H9 (cell line): ENCODE data around the gene PGA4. TPM values are rescaled to one million over a fixed set of nuclear protein-coding genes. Genes with fewer than 3 reads are reported as not detected.

Experiments
- DNase-seq: peaks from one replicate; pipeline ENCODE4 v3.0.0-alpha.2; 2017
- H2AFZ ChIP-seq: one replicate; pipeline ENCODE4 v1.6.1; 2013; ENCODE audit warnings: mild to moderate bottlenecking, low read length, control low read depth, moderate library complexity
- H2AK5ac ChIP-seq: 2 replicates; pipeline ENCODE4 v1.6.1; 2013; ENCODE audit warnings: low read length, control low read depth, mixed read lengths; ENCODE audit not compliant: insufficient read length
- H2BK120ac ChIP-seq: one replicate; pipeline ENCODE4 v1.6.1; 2013; ENCODE audit warnings: low read depth, mild to moderate bottlenecking, low read length, control low read depth, inconsistent platforms; ENCODE audit not compliant: poor library complexity, severe bottlenecking
- H2BK12ac ChIP-seq: 2 replicates; pipeline ENCODE4 v1.6.1; 2013; ENCODE audit warnings: low read length, control low read depth, mixed read lengths, low read depth; ENCODE audit not compliant: insufficient read length
- H2BK15ac ChIP-seq: 2 replicates; pipeline ENCODE4 v1.6.1; 2013; ENCODE audit warnings: low read depth, low read length, control low read depth
- H2BK20ac ChIP-seq: one replicate; pipeline ENCODE4 v1.6.1; 2013; ENCODE audit warnings: low read depth, mild to moderate bottlenecking, low read length, control low read depth, inconsistent platforms; ENCODE audit not compliant: poor library complexity, severe bottlenecking
- H2BK5ac ChIP-seq: 2 replicates; pipeline ENCODE4 v1.6.1; 2013; ENCODE audit warnings: low read length, control low read depth, mixed read lengths; ENCODE audit not compliant: insufficient read length
- H3K14ac ChIP-seq: 2 replicates; pipeline ENCODE4 v1.6.1; 2013; ENCODE audit warnings: low read length, control low read depth; ENCODE audit not compliant: insufficient read depth
- H3K18ac ChIP-seq: 2 replicates; pipeline ENCODE4 v1.6.1; 2013; ENCODE audit warnings: low read depth, mild to moderate bottlenecking, mixed read lengths, low read length, control low read depth; ENCODE audit not compliant: insufficient read length
- H3K23ac ChIP-seq: 2 replicates; pipeline ENCODE4 v1.6.1; 2013; ENCODE audit warnings: low read length, control low read depth, mixed read lengths, low read depth; ENCODE audit not compliant: insufficient read length
- H3K23me2 ChIP-seq: 2 replicates; pipeline ENCODE4 v1.6.1; 2013; ENCODE audit warnings: low read depth, mild to moderate bottlenecking, mixed read lengths, low read length, control low read depth; ENCODE audit not compliant: insufficient read length, poor library complexity, severe bottlenecking
- H3K27ac ChIP-seq: 2 replicates; pipeline ENCODE4 v1.5.1; 2013; ENCODE audit warnings: low read length, control low read depth, mixed read lengths, low read depth; ENCODE audit not compliant: insufficient read length
- H3K27me3 ChIP-seq: 2 replicates; pipeline ENCODE4 v1.6.1; 2013; ENCODE audit warnings: low read length, control low read depth, inconsistent platforms; ENCODE audit not compliant: insufficient read depth
- H3K4ac ChIP-seq: 2 replicates; pipeline ENCODE4 v1.6.1; 2013; ENCODE audit warnings: low read depth, mild to moderate bottlenecking, control low read depth, inconsistent platforms, low read length, moderate library complexity
- H3K4me1 ChIP-seq: 2 replicates; pipeline ENCODE4 v1.6.1; 2013; ENCODE audit warnings: low read length, control low read depth, inconsistent platforms; ENCODE audit not compliant: insufficient read depth
- H3K4me2 ChIP-seq: 2 replicates; pipeline ENCODE4 v1.6.1; 2013; ENCODE audit warnings: low read length, control low read depth, mixed read lengths; ENCODE audit not compliant: insufficient read length, insufficient read depth
- H3K56ac ChIP-seq: 2 replicates; pipeline ENCODE4 v1.6.1; 2013; ENCODE audit warnings: low read depth, mild to moderate bottlenecking, mixed read lengths, low read length, control low read depth; ENCODE audit not compliant: insufficient read length
- H3K79me1 ChIP-seq: 2 replicates; pipeline ENCODE4 v1.6.1; 2013; ENCODE audit warnings: low read depth, mild to moderate bottlenecking, moderate library complexity, low read length, control low read depth, inconsistent platforms; ENCODE audit not compliant: insufficient read depth, poor library complexity, severe bottlenecking
- H3K79me2 ChIP-seq: 2 replicates; pipeline ENCODE4 v1.6.1; 2013; ENCODE audit warnings: low read length, control low read depth, inconsistent platforms; ENCODE audit not compliant: insufficient read depth
- H3K9ac ChIP-seq: 2 replicates; pipeline ENCODE4 v1.6.1; 2013; ENCODE audit warnings: low read length, control low read depth, mixed read lengths; ENCODE audit not compliant: insufficient read length; ENCODE audit errors: extremely low read depth
- H3K9me3 ChIP-seq: one replicate; pipeline ENCODE4 v1.6.1; 2013; ENCODE audit warnings: low read depth, low read length, inconsistent platforms; ENCODE audit not compliant: control insufficient read depth
- H3T11ph ChIP-seq: one replicate; pipeline ENCODE4 v1.6.1; 2013; ENCODE audit warnings: mild to moderate bottlenecking, low read length, control low read depth, inconsistent platforms
- H4K20me1 ChIP-seq: one replicate; pipeline ENCODE4 v1.6.1; 2013; ENCODE audit not compliant: control insufficient read depth, insufficient read length, insufficient read depth
- H4K5ac ChIP-seq: 2 replicates; pipeline ENCODE4 v1.6.1; 2013; ENCODE audit warnings: low read depth, mild to moderate bottlenecking, mixed read lengths, low read length, control low read depth; ENCODE audit not compliant: insufficient read length
- H4K8ac ChIP-seq: replicated peaks from 2 replicates; pipeline ENCODE4 v1.6.1; 2013; ENCODE audit warnings: low read length, control low read depth, mixed read lengths, low read depth; ENCODE audit not compliant: insufficient read length
- H4K91ac ChIP-seq: 2 replicates; pipeline ENCODE4 v1.6.1; 2013; ENCODE audit warnings: low read depth, mild to moderate bottlenecking, moderate library complexity, mixed read lengths, low read length, control low read depth; ENCODE audit not compliant: insufficient read length
- H3K27ac Mint-ChIP-seq, 3 experiments: 2 replicates in 2 of 3; 3 replicates in 1 of 3; pipeline ENCODE4 v1.8.0; 2020 to 2021; ENCODE audit warnings: mixed read lengths in 3 of 3, mild to moderate bottlenecking in 1 of 3, moderate library complexity in 1 of 3
- H3K27me3 Mint-ChIP-seq: 2 replicates; pipeline ENCODE4 v1.8.0; 2021; ENCODE audit warnings: low read depth, mild to moderate bottlenecking, moderate library complexity, mixed read lengths
- H3K36me3 Mint-ChIP-seq, 3 experiments: 2 replicates in 2 of 3; 3 replicates in 1 of 3; pipeline ENCODE4 v1.8.0; 2020 to 2021; ENCODE audit warnings: low read depth in 3 of 3, mixed read lengths in 3 of 3; ENCODE audit not compliant: insufficient read depth in 1 of 3
- H3K4me1 Mint-ChIP-seq, 2 experiments: 2 replicates each; pipeline ENCODE4 v1.8.0; 2020; ENCODE audit warnings: mixed read lengths in 2 of 2
- H3K4me3 Mint-ChIP-seq, 2 experiments: 2 replicates in 1 of 2; 3 replicates in 1 of 2; pipeline ENCODE4 v1.8.0; 2020 to 2021; ENCODE audit warnings: mild to moderate bottlenecking in 2 of 2, mixed read lengths in 2 of 2, moderate library complexity in 1 of 2
- H3K9me3 Mint-ChIP-seq, 2 experiments: 2 replicates in 1 of 2; 3 replicates in 1 of 2; pipeline ENCODE4 v1.8.0; 2020; ENCODE audit warnings: mild to moderate bottlenecking in 2 of 2, mixed read lengths in 2 of 2, moderate library complexity in 1 of 2
- WGBS: extraction: QIAGEN DNeasy Blood & Tissue Kit; methylation state at CpG from one replicate; pipeline ENCODE4 v1.1.7; 2013; ENCODE audit warnings: missing lambda C conversion rate, low lambda C conversion rate, mixed read lengths; ENCODE audit not compliant: insufficient read length; ENCODE audit errors: extremely low coverage; 5-methylcytosine and 5-hydroxymethylcytosine counted together
- total RNA-seq: library from RNA; stranded (reverse); gene quantifications from 2 replicates; pipeline ENCODE4 v1.2.1, GENCODE V29; 2021
- TF ChIP-seq, protein P1 (sequence below): fragments of 200-600 bp; sonication (generic); conservative IDR thresholded peaks from 3 replicates; pipeline ENCODE4 v1.8.0; 2021; ENCODE audit warnings: antibody characterized with exemption, mild to moderate bottlenecking

The PGA4 gene
- total RNA-seq, 1 experiment from 2014 or later: not detected

DNA sequence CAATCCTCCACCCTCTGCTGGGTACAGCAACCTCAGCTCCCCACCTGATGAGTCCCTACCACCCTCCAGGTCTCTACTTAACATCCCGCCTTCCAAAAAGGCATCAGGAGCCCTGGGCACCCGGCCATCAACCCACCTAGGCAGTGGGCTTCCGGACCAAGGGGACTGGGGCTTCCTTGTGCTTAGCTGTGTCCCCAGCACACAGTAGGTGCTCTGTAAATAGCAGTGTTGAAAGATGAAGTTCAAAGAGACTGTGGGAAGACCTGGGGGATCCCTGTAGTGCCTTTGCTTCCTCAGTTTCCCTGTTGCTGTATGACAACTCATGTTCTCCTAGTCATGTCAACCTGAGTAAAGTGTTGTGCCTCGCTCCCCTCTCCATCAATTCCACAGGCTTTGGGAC, 51.9 kb downstream of the PGA4 start:
- Histone ChIP-seq H3K9ac (no peak overlapping the region), H2AK5ac (no peak overlapping the region), H2BK15ac (no peak overlapping the region), H3K56ac (no peak overlapping the region), H2BK12ac (no peak overlapping the region), H3K9me3 (no peaks in the 10 kb centered on the region), H4K8ac (no peak overlapping the region), H3K23ac (no peak overlapping the region), H3K79me1 (no peaks in the 10 kb centered on the region), H3K79me2 (no peaks in the 10 kb centered on the region), H2BK5ac (no peak overlapping the region), H3K4me2 (no peak overlapping the region), H4K91ac (no peak overlapping the region), H3K27ac (no peak overlapping the region), H3K18ac (no peak overlapping the region), H3K14ac (no peak overlapping the region), H3T11ph (no peak overlapping the region), H2AFZ (no peak overlapping the region), H3K4ac (no peak overlapping the region), H4K5ac (no peak overlapping the region), H3K27me3 (no peaks in the 10 kb centered on the region), H2BK120ac (no peak overlapping the region), H2BK20ac (no peak overlapping the region), H3K23me2 (no peaks in the 10 kb centered on the region), H3K4me1 (no peaks in the 10 kb centered on the region), H4K20me1 (no peaks in the 10 kb centered on the region)
- TF ChIP-seq, protein P1, sequence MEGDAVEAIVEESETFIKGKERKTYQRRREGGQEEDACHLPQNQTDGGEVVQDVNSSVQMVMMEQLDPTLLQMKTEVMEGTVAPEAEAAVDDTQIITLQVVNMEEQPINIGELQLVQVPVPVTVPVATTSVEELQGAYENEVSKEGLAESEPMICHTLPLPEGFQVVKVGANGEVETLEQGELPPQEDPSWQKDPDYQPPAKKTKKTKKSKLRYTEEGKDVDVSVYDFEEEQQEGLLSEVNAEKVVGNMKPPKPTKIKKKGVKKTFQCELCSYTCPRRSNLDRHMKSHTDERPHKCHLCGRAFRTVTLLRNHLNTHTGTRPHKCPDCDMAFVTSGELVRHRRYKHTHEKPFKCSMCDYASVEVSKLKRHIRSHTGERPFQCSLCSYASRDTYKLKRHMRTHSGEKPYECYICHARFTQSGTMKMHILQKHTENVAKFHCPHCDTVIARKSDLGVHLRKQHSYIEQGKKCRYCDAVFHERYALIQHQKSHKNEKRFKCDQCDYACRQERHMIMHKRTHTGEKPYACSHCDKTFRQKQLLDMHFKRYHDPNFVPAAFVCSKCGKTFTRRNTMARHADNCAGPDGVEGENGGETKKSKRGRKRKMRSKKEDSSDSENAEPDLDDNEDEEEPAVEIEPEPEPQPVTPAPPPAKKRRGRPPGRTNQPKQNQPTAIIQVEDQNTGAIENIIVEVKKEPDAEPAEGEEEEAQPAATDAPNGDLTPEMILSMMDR: no peak
- no peak for DNase-seq
- H3K9me3 Mint-ChIP-seq: no peaks in the 10 kb centered on the region
- peaks cover 5 to 14% of the 10 kb centered on the region in 2 experiments; a peak in 3 of 4 replicates for H3K4me1 Mint-ChIP-seq
- no peak overlapping the region for H3K4me3 Mint-ChIP-seq
- no CpG with 5 or more reads among the region's 4 CpGs for WGBS
- peak overlapping the region in 1 of 3 experiments; percentile 56; a peak in 1 of 7 replicates for H3K27ac Mint-ChIP-seq
- H3K27me3 Mint-ChIP-seq: peaks cover 3% of the 10 kb centered on the region
- H3K36me3 Mint-ChIP-seq: peaks cover 0 to 51% (median 0%) of the 10 kb centered on the region in 3 experiments; a peak in 3 of 7 replicates
